22Rv1 (cell line): ENCODE results near the gene TUBGCP2.

Experiments used
- ZFX ChIP-seq: fragments of 450-650 bp; IDR thresholded peaks from 2 replicates; pipeline ENCODE4 v1.6.1; 2017; ENCODE audit warnings: antibody characterized with exemption, borderline replicate concordance
- TF ChIP-seq, protein P1 (sequence below): fragments of 450-650 bp; IDR thresholded peaks from 2 replicates; pipeline ENCODE4 v1.5.1; 2017; ENCODE audit warnings: mild to moderate bottlenecking

DNA sequence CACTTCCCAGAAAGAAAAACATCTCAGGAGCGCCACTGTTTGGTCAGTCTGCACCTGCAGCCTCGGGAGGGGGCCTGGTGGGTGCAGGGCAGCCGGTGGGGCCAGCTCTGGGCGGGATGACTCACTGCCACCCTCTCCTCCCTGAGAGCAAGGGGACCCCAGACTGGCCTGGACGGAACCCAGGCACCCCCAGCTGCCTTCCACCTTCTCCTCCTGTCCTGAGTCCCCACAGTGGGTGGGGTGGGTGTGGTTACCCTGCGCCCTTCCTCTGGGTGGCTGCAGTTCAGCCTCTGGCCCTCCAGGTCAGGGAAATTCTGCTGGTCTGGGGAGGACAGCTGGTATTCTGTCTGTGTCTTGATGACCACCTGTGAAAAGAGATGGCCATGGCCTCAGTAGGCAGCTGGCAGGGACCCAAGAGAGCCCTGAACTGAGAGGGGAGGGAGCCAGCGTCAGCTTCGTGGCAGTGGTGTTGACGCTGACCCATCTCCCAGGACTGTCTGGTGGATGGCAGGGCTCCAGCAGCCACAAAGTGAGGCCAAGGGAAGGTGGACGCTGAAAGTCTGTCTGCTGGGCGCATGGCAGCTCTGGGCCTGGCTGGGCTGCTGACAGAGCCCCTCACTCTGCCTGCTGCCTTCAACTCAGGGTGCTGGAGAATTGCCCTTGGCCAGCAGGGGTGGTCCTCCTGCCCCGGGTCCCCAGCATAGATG lies 19.1 kb upstream of the TUBGCP2 start:
- TF ChIP-seq, protein P1, sequence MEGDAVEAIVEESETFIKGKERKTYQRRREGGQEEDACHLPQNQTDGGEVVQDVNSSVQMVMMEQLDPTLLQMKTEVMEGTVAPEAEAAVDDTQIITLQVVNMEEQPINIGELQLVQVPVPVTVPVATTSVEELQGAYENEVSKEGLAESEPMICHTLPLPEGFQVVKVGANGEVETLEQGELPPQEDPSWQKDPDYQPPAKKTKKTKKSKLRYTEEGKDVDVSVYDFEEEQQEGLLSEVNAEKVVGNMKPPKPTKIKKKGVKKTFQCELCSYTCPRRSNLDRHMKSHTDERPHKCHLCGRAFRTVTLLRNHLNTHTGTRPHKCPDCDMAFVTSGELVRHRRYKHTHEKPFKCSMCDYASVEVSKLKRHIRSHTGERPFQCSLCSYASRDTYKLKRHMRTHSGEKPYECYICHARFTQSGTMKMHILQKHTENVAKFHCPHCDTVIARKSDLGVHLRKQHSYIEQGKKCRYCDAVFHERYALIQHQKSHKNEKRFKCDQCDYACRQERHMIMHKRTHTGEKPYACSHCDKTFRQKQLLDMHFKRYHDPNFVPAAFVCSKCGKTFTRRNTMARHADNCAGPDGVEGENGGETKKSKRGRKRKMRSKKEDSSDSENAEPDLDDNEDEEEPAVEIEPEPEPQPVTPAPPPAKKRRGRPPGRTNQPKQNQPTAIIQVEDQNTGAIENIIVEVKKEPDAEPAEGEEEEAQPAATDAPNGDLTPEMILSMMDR: no peak
- no peak for TF ChIP-seq ZFX
